HG02678 (cell line): ENCODE measurements around the gene KIF2B.
"Not testable (repeated sequence)": the region's sequence is repeated elsewhere in the genome, so short reads cannot be mapped to it uniquely, and the experiment has no call there.

Experiments used
- ATAC-seq: cut with Tn5 transposase; IDR thresholded peaks from one replicate; pipeline ENCODE4 v1.9.1; 2021; ENCODE audit warnings: mild to moderate bottlenecking, moderate library complexity; ENCODE audit not compliant: unreplicated experiment

Gene KIF2B

DNA sequence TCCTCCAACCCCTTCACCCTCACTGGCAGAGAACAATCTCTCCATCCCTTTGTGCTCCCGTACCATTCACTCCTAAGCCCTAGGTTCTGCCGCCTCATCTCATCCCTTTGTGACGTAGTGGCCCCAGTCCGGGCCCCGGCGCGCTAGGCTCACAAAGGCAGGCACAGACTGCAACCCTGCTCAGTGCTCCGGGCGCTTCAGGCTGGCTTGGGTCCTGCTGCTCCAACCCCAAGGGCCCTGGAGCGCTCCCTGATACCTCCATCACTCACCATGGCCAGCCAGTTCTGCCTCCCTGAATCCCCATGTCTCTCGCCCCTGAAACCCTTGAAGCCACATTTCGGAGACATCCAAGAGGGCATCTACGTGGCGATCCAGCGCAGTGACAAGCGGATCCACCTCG is at the start of gene KIF2B:
TSS of gene KIF2B (plus strand) at position 164 of the 400 bp plus-strand sequence. CDS start at position 271, 107 bp downstream.
- ATAC-seq, result no peak

DNA sequence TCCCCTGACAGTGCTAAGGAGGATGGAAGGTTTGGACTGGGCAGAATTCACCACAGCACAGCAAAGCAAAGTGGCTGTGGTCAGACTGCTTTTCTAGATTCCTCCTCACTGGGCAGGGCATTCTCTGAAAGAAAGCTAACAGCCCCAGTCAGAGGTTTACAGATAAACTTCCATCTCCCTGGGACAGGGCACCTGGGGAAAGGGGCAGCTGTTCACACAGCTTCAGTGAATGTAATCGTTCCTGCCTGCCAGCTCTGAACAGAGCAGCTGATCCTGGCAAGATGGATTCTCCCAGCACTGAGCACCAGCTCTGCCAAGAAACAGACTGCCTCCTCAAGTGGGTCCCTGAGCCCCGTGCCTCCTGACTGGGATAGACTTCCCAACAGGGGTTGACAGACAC is 42.4 kb upstream of the KIF2B start:
- ATAC-seq, result no peak

DNA sequence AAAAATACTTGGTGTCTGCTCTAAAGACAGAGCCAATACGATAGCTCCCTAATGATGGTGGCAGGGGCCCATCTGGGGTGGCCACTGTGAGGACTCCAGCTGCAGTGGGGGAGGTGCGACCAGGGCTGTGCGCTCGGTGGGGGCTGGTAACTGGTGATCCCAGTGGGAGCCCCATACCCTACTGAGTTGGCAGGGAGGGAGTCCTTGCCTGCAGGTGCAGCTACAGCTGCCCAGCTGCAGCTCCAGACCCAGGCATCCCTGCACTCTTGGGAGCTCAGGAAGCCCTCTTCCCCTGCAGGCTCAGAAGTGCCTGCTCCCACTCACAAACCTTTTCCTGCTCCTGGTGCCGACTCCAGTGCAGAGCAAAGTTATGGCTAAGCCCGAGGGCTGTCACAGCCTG is 31.2 kb upstream of the KIF2B start:
- ATAC-seq, result no peak

- ATAC-seq, result no peak
Observed at GRCh38 chr17:53792451-53792850, 30.3 kb upstream of the KIF2B start.

DNA sequence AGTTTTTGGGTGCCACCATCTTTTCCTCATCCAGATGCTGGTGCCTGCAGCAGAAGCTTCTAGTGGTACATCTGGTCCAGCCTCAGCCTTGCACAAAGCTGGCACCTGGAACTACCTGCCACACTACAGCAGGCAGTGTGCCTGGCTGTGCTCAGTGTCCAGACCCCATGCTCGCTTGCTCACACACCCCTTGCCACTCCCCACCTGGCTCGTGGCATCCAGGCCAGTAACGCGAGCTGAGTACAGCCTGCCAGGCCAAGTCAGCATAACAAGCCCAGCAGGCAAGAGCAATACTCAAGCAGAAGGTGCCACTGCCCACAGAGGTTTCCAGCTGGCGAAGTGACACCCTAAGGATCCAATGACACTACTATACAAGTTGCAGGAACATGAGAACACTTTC is 29.7 kb upstream of the KIF2B start:
- ATAC-seq, result no peak

- no peak for ATAC-seq
Observed at GRCh38 chr17:53794875-53795274, 27.9 kb upstream of the KIF2B start.

- no peak for ATAC-seq
Observed at GRCh38 chr17:53796642-53797041, 26.1 kb upstream of the KIF2B start.

GRCh38 chr17:53797501-53797900 is 25.2 kb upstream of the KIF2B start:
- no peak for ATAC-seq

- no peak for ATAC-seq
Observed at GRCh38 chr17:53804437-53804836, 18.3 kb upstream of the KIF2B start.

GRCh38 chr17:53806473-53806872 is 16.3 kb upstream of the KIF2B start:
- ATAC-seq, result no peak

DNA sequence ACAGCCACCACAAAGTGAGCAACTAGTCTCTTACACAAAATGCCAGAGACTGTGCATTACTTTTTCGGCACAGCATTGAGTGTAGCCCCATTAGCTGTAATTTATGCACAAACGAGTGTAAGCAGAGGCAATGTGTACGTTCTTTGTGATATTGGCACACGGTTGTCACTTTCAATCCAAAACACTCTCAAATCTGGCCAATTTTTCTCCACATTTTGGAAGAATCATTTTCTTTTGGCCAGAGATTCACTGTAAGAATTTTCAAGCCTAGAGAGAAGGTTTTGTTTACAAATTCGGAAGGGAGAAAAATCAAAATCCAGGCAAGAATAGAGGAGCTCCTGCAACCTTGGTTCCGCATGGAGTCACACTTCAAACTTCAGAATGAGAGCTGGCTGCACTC is 15.4 kb upstream of the KIF2B start:
- no peak for ATAC-seq

DNA sequence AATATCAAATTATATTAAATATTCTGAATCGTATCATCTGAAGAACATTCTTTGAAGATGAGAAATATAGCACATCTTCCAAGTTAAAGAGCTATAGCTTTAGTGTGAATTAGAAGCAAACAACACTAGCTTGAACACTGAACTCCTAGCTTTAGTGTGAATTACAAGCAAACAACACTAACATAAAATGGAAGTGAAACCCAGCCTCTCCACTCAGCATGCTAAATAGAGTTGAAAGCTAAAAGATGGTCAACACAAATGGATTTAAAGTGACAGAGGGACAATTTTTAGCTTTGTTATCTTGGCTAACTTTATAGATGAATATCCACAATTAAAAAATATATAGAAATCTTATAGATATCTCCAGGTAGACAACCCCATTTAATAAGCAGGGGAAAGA is 4.5 kb upstream of the KIF2B start:
- ATAC-seq, result no peak

DNA sequence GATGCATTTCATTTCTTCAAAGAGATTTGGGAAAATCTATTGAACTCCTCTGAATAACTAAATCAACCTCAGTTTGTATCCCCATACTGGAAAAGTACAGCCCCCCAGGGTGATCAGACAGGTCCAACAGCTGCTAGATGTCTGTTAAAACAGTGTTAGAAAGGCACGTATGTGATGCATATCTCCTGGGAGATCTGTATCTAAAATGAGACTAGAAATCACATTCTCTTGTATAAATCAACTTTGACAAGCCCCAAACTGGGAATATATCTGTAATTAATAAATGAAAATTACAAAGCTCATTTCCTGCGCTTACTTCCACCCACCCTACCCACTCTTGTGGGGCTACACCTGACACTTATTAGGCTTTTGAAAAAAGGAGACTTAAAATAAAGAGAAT is 3.8 kb upstream of the KIF2B start:
- ATAC-seq, result no peak

DNA sequence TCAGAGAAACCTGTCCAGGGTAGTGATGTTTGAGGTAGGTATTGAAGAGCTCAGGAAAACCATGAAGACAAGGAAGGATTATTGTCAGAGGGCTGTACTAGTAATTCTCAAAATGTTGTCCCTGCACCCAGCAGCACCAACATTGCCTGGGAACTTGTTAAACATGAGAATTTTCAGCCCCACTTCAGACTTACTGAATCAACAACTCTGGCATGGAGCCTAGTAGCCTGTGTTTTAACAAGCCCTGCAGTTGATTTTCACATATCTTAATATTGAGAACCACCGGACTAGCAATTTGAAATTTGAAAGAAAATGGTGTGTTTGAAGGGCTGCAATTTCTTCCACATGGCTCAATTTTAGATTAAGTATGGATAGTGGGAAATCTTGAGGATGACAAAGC is 2.8 kb upstream of the KIF2B start:
- ATAC-seq, result no peak

DNA sequence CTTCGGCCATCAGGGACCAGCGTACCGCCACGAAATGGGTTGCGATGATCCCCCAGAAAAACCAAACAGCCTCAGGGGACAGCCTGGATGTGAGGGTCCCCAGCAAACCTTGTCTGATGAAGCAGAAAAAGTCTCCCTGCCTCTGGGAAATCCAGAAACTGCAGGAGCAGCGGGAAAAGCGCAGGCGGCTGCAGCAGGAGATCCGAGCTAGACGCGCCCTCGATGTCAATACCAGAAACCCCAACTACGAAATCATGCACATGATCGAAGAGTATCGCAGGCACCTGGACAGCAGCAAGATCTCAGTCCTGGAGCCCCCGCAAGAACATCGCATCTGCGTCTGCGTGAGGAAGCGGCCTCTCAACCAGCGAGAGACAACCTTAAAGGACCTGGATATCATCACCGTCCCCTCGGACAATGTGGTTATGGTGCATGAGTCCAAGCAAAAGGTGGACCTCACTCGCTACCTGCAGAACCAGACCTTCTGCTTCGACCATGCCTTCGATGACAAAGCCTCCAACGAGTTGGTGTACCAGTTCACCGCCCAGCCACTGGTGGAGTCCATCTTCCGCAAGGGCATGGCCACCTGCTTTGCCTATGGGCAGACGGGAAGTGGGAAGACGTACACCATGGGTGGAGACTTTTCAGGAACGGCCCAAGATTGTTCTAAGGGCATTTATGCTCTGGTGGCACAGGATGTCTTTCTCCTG is 769 bp downstream of the KIF2B start:
- no peak for ATAC-seq

DNA sequence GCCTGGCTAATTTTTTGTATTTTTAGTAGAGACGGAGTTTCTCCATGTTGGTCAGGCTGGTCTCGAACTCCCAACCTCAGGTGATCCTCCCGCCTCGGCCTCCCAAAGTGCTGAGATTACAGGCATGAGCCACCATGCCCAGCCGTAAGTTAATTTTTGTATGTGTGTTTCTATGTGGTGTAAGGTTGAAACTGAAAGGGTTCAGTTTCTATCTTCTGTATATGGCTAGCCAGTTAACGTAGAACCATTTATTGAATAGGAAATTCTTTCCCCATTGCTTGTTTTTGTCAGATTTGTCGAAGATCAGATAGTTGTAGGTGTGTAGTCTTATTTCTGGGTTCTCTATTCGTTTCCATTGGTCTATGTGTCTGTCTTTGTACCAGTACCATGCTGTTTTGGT is 12.0 kb downstream of the KIF2B start:
- ATAC-seq, result not testable (repeated sequence)

DNA sequence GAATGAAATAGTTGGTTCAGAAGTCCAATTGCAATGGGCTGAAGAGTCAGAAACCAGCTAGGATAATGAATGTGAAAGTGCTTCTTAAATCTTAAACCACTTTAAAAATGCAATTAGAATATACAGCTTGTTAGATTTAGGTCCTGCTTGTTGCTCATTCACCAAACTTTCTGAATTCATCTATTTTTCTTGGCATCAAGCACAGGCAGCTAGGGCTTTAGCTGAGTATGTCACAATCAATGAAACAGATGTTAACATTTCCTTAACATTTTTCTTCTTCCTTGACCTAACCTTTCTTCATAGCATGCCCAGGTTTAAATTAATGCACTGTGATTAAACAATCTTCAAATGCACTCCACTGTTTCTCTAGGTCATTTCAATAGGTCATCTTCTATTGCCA is 14.4 kb downstream of the KIF2B start:
- no peak for ATAC-seq

DNA sequence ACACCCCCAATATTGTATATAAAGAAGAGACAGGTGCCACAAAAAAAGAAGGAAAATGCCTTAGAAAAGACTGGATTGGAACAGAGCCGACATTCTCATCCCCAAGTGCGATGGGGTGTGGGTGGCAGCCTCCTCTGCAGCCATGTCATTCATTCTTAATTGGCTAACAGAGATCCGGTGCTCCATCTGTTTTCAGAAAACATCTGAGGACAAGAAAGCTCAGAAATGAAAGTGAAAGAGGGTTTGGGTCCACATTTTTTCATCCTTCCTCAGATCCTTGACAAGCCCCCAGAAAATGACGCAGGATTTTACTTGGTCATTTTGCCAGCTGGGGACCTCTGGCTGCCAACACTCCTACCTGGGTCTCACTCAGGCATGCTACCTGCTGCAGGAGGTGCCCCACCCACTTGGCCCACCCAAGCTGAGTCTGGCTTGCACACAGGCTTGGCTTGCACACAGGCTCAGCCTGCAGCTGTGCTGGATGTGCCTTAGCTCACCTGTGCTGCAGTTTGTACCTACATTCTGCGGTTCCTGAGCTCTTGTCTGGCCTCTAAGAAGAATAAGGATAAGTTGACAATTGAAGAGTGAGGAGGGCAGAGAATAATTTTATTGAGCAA is 21.9 kb downstream of the KIF2B start:
- no peak for ATAC-seq

- ATAC-seq, result not testable (repeated sequence)
Observed at GRCh38 chr17:53871128-53871527, 48.4 kb downstream of the KIF2B start.
